ENCODE measurements around the gene HELB.
A peak's percentile ranks its signal among the peaks of the same experiment; 100 is the strongest.

Gene HELB

GRCh38 chr12:66365718-66366490 lies 63.6 kb downstream of the HELB start:
- DNase-seq: peak in 1 of 2 experiments; percentile 2

- no peak for DNase-seq
Measured at GRCh38 chr12:66367015-66367667, 64.8 kb downstream of the HELB start.

- DNase-seq: no peak
Measured at GRCh38 chr12:66371982-66372381, 69.7 kb downstream of the HELB start.

- DNase-seq: no peak
Measured at GRCh38 chr12:66375560-66375959, 73.3 kb downstream of the HELB start.

GRCh38 chr12:66379616-66380015 lies 77.3 kb downstream of the HELB start:
- DNase-seq: peak; percentile 21 to 59

- DNase-seq: peak in 1 of 2 experiments; percentile 18
Measured at GRCh38 chr12:66380769-66381535, 78.7 kb downstream of the HELB start.

GRCh38 chr12:66387117-66387516 lies 84.8 kb downstream of the HELB start:
- no peak for DNase-seq
